Body of pancreas (tissue), 4 donors: ENCODE measurements around the gene KCNJ11.

Experiments
- POLR2A ChIP-seq, 3 donors: fragments of 450-650 bp; IDR thresholded peaks; one replicate each; pipeline ENCODE4 v1.6.1; 2016; ENCODE audit warnings: antibody characterized with exemption in 3 of 3, mild to moderate bottlenecking in 2 of 3
- TF ChIP-seq, protein P1 (sequence below), 7 experiments: fragments of 450-650 bp in 4 of 7; fragments of 200-600 bp in 3 of 7; sonication (generic) in 3 of 7; IDR thresholded peaks; one replicate each; pipeline ENCODE4 v1.5.1; 2016 to 2019; ENCODE audit warnings: antibody characterized with exemption in 7 of 7

DNA sequence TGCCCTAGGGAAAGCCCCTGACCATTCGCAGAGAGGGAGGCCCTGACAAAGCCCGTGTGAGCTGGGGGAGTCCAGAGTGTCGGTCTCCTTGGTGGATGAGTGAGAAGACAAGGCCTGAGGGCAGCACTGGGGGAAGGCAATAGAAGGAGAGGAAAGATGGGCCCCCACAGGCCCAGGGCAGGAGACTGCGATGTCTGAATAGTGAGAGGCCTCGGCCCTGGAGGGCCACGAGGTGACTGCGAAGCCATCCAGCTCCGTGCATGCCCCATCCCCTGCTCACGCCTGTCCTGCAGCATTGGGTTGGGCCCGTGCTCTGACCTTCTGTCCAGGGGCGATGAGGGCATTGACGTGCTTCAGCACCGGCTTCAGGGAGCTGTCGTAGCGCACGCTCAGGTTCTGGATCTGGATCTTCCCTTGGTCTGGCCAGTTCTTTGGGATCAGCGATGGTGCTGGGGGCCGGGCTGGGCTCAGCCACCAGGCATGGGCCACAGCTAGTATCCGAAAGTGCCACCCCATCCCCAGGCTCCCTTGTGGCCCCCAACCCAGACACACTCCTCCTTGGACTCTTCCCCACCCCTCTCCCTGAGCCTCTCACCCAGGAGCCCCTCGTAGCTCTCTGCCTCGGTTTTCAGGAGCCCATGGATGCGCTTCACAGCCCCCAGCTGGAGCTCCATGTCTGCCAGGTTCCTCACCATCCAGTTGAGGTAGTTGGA is 8.3 kb upstream of the KCNJ11 start:
- TF ChIP-seq, protein P1, sequence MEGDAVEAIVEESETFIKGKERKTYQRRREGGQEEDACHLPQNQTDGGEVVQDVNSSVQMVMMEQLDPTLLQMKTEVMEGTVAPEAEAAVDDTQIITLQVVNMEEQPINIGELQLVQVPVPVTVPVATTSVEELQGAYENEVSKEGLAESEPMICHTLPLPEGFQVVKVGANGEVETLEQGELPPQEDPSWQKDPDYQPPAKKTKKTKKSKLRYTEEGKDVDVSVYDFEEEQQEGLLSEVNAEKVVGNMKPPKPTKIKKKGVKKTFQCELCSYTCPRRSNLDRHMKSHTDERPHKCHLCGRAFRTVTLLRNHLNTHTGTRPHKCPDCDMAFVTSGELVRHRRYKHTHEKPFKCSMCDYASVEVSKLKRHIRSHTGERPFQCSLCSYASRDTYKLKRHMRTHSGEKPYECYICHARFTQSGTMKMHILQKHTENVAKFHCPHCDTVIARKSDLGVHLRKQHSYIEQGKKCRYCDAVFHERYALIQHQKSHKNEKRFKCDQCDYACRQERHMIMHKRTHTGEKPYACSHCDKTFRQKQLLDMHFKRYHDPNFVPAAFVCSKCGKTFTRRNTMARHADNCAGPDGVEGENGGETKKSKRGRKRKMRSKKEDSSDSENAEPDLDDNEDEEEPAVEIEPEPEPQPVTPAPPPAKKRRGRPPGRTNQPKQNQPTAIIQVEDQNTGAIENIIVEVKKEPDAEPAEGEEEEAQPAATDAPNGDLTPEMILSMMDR (IDR thresholded peaks at IDR 0.05), result no peak
- no peak for TF ChIP-seq POLR2A (IDR thresholded peaks at IDR 0.05)
